GM10248 (cell line): ENCODE results near the gene RAD23A.

Experiments used
- CTCF ChIA-PET: fragments of 300-600 bp; sonication (Branson Sonifier 250); formaldehyde crosslinking; extraction: SDS; loops from one replicate; lab custom pipeline; 2021; ENCODE audit warnings: antibody characterized with exemption; lab: Yijun Ruan, JAX
- POLR2A ChIA-PET: fragments of 350-650 bp; sonication (Branson Sonifier 250); formaldehyde crosslinking; extraction: SDS; loops from one replicate; lab custom pipeline; 2020; ENCODE audit warnings: antibody characterized with exemption; lab: Yijun Ruan, JAX
- DNase-seq: peaks from one replicate; pipeline ENCODE4 v3.0.0; 2012; ENCODE audit errors: extremely low spot score
- TF ChIP-seq, protein P1 (sequence below): IDR thresholded peaks from 2 replicates; pipeline ENCODE4 v1.5.1; 2012; ENCODE audit warnings: mild to moderate bottlenecking, low read depth; ENCODE audit errors: extremely low read depth, missing control alignments, control extremely low read depth

RAD23A gene

DNA sequence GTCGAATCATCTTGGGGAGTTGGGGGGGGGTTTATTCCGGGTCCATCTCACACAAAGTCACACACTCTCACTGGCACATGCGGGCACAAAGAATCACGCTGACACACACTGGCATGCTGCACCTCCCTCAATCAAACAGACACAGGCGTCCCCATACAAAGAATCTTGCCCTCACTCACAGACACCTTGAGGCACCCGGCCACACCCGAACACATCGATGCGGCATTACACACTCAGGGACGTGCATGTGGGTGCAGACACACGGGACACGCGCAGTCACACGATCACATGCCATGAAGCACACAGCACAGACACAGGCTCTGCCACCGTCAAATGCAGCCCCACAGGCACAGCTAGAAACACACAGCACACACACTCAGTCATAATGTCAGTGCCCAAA is 57.4 kb downstream of the RAD23A start:
- CTCF ChIA-PET = interaction anchor here (0.9 to 1.4 kb wide), 3 partner anchors 25 to 58 kb away, joined by 4 to 7 read pairs (median 4); no protein-coding TSS in a partner anchor
- TF ChIP-seq, protein P1, sequence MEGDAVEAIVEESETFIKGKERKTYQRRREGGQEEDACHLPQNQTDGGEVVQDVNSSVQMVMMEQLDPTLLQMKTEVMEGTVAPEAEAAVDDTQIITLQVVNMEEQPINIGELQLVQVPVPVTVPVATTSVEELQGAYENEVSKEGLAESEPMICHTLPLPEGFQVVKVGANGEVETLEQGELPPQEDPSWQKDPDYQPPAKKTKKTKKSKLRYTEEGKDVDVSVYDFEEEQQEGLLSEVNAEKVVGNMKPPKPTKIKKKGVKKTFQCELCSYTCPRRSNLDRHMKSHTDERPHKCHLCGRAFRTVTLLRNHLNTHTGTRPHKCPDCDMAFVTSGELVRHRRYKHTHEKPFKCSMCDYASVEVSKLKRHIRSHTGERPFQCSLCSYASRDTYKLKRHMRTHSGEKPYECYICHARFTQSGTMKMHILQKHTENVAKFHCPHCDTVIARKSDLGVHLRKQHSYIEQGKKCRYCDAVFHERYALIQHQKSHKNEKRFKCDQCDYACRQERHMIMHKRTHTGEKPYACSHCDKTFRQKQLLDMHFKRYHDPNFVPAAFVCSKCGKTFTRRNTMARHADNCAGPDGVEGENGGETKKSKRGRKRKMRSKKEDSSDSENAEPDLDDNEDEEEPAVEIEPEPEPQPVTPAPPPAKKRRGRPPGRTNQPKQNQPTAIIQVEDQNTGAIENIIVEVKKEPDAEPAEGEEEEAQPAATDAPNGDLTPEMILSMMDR = no peak
- DNase-seq = no peak
- POLR2A ChIA-PET = no interaction called here
